ENCODE data around the gene AP3B2. TPM values are rescaled to one million over a fixed set of nuclear protein-coding genes. Genes with fewer than 3 reads are reported as not detected.

AP3B2 gene
- polyA plus RNA-seq, 1 donor (not counting 4 experiments of a cell fraction or from before 2014, with no cell fraction given), result 0.25 TPM

DNA sequence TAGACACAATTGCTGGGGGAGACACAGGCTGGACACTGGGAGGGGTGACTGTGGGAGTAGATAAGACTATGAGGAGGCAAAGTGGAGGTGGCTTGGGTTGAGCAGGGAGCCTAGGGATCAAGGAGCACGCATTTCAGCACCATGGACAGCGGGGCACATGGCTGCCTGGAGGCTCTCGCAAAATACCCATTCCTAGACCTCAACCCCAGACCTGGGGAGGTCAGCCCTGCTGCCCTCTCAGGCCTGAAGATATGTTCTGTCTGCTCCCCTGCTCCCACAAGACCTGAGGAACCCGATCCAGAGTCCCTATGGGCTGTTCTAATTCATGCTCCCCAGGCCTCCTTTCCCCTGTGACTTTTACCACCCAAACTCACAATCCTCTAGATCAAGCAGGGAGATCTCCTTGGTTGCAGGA lies 46.5 kb downstream of the AP3B2 start:
- Histone ChIP-seq H3K36me3 (ENCODE audit: control insufficient read depth in 2 of 2, extremely low read depth in 1 of 2, insufficient read depth in 2 of 2, low read length in 2 of 2) (no peaks in the 10 kb centered on the region), H3K4me3 (ENCODE audit: control insufficient read depth in 2 of 3, extremely low read depth in 1 of 3, insufficient read depth in 2 of 3, low read depth in 1 of 3, low read length in 3 of 3) (no peak overlapping the region), H3K9me3 (ENCODE audit: control insufficient read depth, low read depth, low read length) (no peaks in the 10 kb centered on the region), H3K4me2 (ENCODE audit: control insufficient read depth, extremely low read depth, insufficient read depth, low read depth, low read length) (no peak overlapping the region), H3K27me3 (ENCODE audit: control insufficient read depth, extremely low read depth, insufficient read depth, low read length) (no peaks in the 10 kb centered on the region), H2AFZ (ENCODE audit: control insufficient read depth, low read length) (no peak overlapping the region), H3K4me1 (ENCODE audit: control insufficient read depth, extremely low read depth, insufficient read depth, low read length) (no peaks in the 10 kb centered on the region), H3K79me2 (ENCODE audit: control insufficient read depth, insufficient read depth, low read length) (no peaks in the 10 kb centered on the region), H3K27ac (ENCODE audit: control insufficient read depth, insufficient read depth, low read length) (no peak overlapping the region), H3K9me1 (ENCODE audit: control insufficient read depth, extremely low read depth, insufficient read depth, low read length) (no peaks in the 10 kb centered on the region), H3K9ac (ENCODE audit: control insufficient read depth, extremely low read depth, insufficient read depth, low read length) (no peak overlapping the region), H4K20me1 (ENCODE audit: control insufficient read depth, extremely low read depth, insufficient read depth, low read length) (no peaks in the 10 kb centered on the region)
- DNase-seq (ENCODE audit: low read depth, low spot score) (peak; percentile 11), FAIRE-seq (no peak)
- dilution Hi-C loops (cut with MboI; ENCODE audit: extremely low pct_ligation_motif_present, low sequenced_read_pairs), result no loop called here
- TF ChIP-seq, protein P1, sequence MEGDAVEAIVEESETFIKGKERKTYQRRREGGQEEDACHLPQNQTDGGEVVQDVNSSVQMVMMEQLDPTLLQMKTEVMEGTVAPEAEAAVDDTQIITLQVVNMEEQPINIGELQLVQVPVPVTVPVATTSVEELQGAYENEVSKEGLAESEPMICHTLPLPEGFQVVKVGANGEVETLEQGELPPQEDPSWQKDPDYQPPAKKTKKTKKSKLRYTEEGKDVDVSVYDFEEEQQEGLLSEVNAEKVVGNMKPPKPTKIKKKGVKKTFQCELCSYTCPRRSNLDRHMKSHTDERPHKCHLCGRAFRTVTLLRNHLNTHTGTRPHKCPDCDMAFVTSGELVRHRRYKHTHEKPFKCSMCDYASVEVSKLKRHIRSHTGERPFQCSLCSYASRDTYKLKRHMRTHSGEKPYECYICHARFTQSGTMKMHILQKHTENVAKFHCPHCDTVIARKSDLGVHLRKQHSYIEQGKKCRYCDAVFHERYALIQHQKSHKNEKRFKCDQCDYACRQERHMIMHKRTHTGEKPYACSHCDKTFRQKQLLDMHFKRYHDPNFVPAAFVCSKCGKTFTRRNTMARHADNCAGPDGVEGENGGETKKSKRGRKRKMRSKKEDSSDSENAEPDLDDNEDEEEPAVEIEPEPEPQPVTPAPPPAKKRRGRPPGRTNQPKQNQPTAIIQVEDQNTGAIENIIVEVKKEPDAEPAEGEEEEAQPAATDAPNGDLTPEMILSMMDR (optimal IDR thresholded peaks at IDR 0.05 in 1 of 3, IDR thresholded peaks at IDR 0.05 in 1 of 3, conservative IDR thresholded peaks at IDR 0.05 in 1 of 3; ENCODE audit: extremely low read depth in 1 of 3, insufficient read depth in 2 of 3, low read length in 3 of 3), result no peak
- no peak for TF ChIP-seq EZH2 (IDR thresholded peaks at IDR 0.05; ENCODE audit: low read length)

DNA sequence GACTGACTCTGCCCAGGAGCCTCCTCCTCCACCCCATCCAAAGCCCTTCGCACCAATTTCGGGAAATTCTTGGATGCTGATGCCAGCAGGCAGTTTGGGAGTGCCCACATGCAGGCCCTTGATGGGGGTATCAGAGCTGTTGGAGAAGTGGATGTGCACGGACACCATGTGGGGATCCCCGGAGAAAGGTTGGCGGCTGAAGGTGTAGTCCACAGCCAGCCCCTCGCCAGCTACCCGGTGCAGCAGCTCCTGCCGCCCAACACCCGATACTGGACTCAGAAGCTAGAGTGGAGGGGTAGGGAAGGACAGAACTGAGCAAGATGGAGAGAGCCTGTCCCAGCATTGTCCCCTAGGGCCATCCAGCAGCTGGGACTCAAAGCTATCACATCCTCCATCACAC lies 47.0 kb downstream of the AP3B2 start:
- Histone ChIP-seq H3K27ac (ENCODE audit: control insufficient read depth, insufficient read depth, low read length) (no peak overlapping the region), H3K9me1 (ENCODE audit: control insufficient read depth, extremely low read depth, insufficient read depth, low read length) (no peaks in the 10 kb centered on the region), H3K27me3 (ENCODE audit: control insufficient read depth, extremely low read depth, insufficient read depth, low read length) (no peaks in the 10 kb centered on the region), H3K9me3 (ENCODE audit: control insufficient read depth, low read depth, low read length) (no peaks in the 10 kb centered on the region), H3K36me3 (ENCODE audit: control insufficient read depth in 2 of 2, extremely low read depth in 1 of 2, insufficient read depth in 2 of 2, low read length in 2 of 2) (no peaks in the 10 kb centered on the region), H4K20me1 (ENCODE audit: control insufficient read depth, extremely low read depth, insufficient read depth, low read length) (no peaks in the 10 kb centered on the region), H3K4me2 (ENCODE audit: control insufficient read depth, extremely low read depth, insufficient read depth, low read depth, low read length) (no peak overlapping the region), H3K9ac (ENCODE audit: control insufficient read depth, extremely low read depth, insufficient read depth, low read length) (no peak overlapping the region), H3K4me3 (ENCODE audit: control insufficient read depth in 2 of 3, extremely low read depth in 1 of 3, insufficient read depth in 2 of 3, low read depth in 1 of 3, low read length in 3 of 3) (no peak overlapping the region), H3K4me1 (ENCODE audit: control insufficient read depth, extremely low read depth, insufficient read depth, low read length) (no peaks in the 10 kb centered on the region), H3K79me2 (ENCODE audit: control insufficient read depth, insufficient read depth, low read length) (no peaks in the 10 kb centered on the region), H2AFZ (ENCODE audit: control insufficient read depth, low read length) (no peak overlapping the region)
- FAIRE-seq (no peak), DNase-seq (ENCODE audit: low read depth, low spot score) (no peak)
- dilution Hi-C loops (cut with MboI; ENCODE audit: extremely low pct_ligation_motif_present, low sequenced_read_pairs), result no loop called here
- TF ChIP-seq EZH2 (IDR thresholded peaks at IDR 0.05; ENCODE audit: low read length), result no peak
- TF ChIP-seq, protein P1 (optimal IDR thresholded peaks at IDR 0.05 in 1 of 3, IDR thresholded peaks at IDR 0.05 in 1 of 3, conservative IDR thresholded peaks at IDR 0.05 in 1 of 3; ENCODE audit: extremely low read depth in 1 of 3, insufficient read depth in 2 of 3, low read length in 3 of 3), result no peak
